BLaER1 treated with 17β-estradiol and CSF1 and Interleukin-3, amounts not matched to agents 10 nM and 100 nM (cell line): ENCODE results near the gene FKBP2.
A peak's percentile ranks its signal among the peaks of the same experiment; 100 is the strongest.

Source experiments
- H3K27ac ChIP-seq, 11 experiments: shearing (Covaris generic); formaldehyde crosslinking; 2 replicates each; pipeline ENCODE4 v1.8.1; 2022
- H3K27me3 ChIP-seq, 11 experiments: shearing (Covaris generic); formaldehyde crosslinking; 2 replicates each; pipeline ENCODE4 v1.8.1; 2022
- H3K36me3 ChIP-seq, 11 experiments: shearing (Covaris generic); formaldehyde crosslinking; 2 replicates each; pipeline ENCODE4 v1.8.1; 2022
- H3K4me1 ChIP-seq, 10 experiments: shearing (Covaris generic); formaldehyde crosslinking; 2 replicates each; pipeline ENCODE4 v1.8.1; 2022
- H3K4me2 ChIP-seq, 11 experiments: shearing (Covaris generic); formaldehyde crosslinking; 2 replicates each; pipeline ENCODE4 v1.8.1; 2022
- H3K4me3 ChIP-seq, 10 experiments: shearing (Covaris generic); formaldehyde crosslinking; 2 replicates each; pipeline ENCODE4 v1.8.1; 2022
- H3K9ac ChIP-seq, 11 experiments: shearing (Covaris generic); formaldehyde crosslinking; 2 replicates each; pipeline ENCODE4 v1.8.1; 2022
- H3K9me3 ChIP-seq, 11 experiments: shearing (Covaris generic); formaldehyde crosslinking; replicated peaks in 1 of 11; 2 replicates each; pipeline ENCODE4 v1.8.1; 2022
- H4K20me1 ChIP-seq, 11 experiments: shearing (Covaris generic); formaldehyde crosslinking; 2 replicates each; pipeline ENCODE4 v1.8.1; 2022
- Cebpa-rat ChIP-seq, 11 experiments: shearing (Covaris generic); IDR thresholded peaks; 2 replicates each; pipeline ENCODE4 v1.8.1; 2022

The FKBP2 gene

GRCh38 chr11:64223001-64223651 is 17.8 kb upstream of the FKBP2 start:
- TF ChIP-seq Cebpa-rat (IDR thresholded peaks at IDR 0.05), result no peak
- H3K4me2 ChIP-seq, result peak overlapping the region in 9 of 11 experiments; percentile 6 to 100 (median 23); a peak in 12 of 22 replicates
- H3K4me3 ChIP-seq, result no peak overlapping the region
- H3K9ac ChIP-seq, result peak overlapping the region in 9 of 11 experiments; percentile 23 to 90 (median 75); a peak in 12 of 22 replicates
- H3K9me3 ChIP-seq, result no peaks in the 10 kb centered on the region
- peaks cover 12 to 76% (median 64%) of the 10 kb centered on the region in 11 experiments; a peak in 21 of 22 replicates for H4K20me1 ChIP-seq
- H3K36me3 ChIP-seq, result peaks cover 63 to 72% (median 67%) of the 10 kb centered on the region in 11 experiments
- H3K27me3 ChIP-seq, result no peaks in the 10 kb centered on the region
- H3K27ac ChIP-seq, result peak overlapping the region in 6 of 11 experiments; percentile 6 to 95 (median 32); a peak in 8 of 22 replicates
- H3K4me1 ChIP-seq, result peaks cover 48 to 91% (median 65%) of the 10 kb centered on the region in 10 experiments

- peak overlapping the region in 9 of 11 experiments; percentile 15 to 95 (median 90); a peak in 14 of 22 replicates for H3K27ac ChIP-seq
These were observed 16.6 kb upstream of the FKBP2 start for GRCh38 chr11:64224151-64224890.

GRCh38 chr11:64224891-64225607 is 15.8 kb upstream of the FKBP2 start:
- Histone ChIP-seq H3K9ac (peak overlapping the region; percentile 75 to 91 (median 83)), H3K27ac (peak overlapping the region; percentile 32 to 95 (median 87); a peak in 21 of 22 replicates), H3K36me3 (peaks cover 44 to 59% (median 48%) of the 10 kb centered on the region in 11 experiments), H3K4me2 (peak overlapping the region; percentile 94 to 100 (median 98)), H4K20me1 (peaks cover 8 to 68% (median 46%) of the 10 kb centered on the region in 11 experiments; a peak in 21 of 22 replicates), H3K9me3 (no peaks in the 10 kb centered on the region), H3K4me1 (peaks cover 67 to 91% (median 73%) of the 10 kb centered on the region in 10 experiments), H3K4me3 (peak overlapping the region; percentile 62 to 79 (median 72)), H3K27me3 (no peaks in the 10 kb centered on the region)
- no peak for TF ChIP-seq Cebpa-rat (IDR thresholded peaks at IDR 0.05)

More at GRCh38 chr11:64224151-64224890, 16.6 kb upstream of the FKBP2 start:
- peak overlapping the region in 9 of 10 experiments; percentile 62 to 79 (median 74); a peak in 11 of 20 replicates for H3K4me3 ChIP-seq
- peaks cover 10 to 68% (median 53%) of the 10 kb centered on the region in 11 experiments; a peak in 21 of 22 replicates for H4K20me1 ChIP-seq
- peak overlapping the region; percentile 94 to 100 (median 98) for H3K4me2 ChIP-seq
- peaks cover 51 to 64% (median 56%) of the 10 kb centered on the region in 11 experiments for H3K36me3 ChIP-seq
- H3K9ac ChIP-seq, result peak overlapping the region; percentile 6 to 91 (median 83); a peak in 19 of 22 replicates
- no peaks in the 10 kb centered on the region for H3K9me3 ChIP-seq
- H3K27me3 ChIP-seq, result no peaks in the 10 kb centered on the region
- TF ChIP-seq Cebpa-rat (IDR thresholded peaks at IDR 0.05), result no peak
- peaks cover 60 to 91% (median 68%) of the 10 kb centered on the region in 10 experiments for H3K4me1 ChIP-seq

- no peak for TF ChIP-seq Cebpa-rat (IDR thresholded peaks at IDR 0.05)
- H3K27ac ChIP-seq, result peak within 1 kb of the TSS; percentile 59 to 95 (median 87)
These were observed 15.0 kb upstream of the FKBP2 start, which contains the start of the genes NUDT22 and TRPT1 for GRCh38 chr11:64225608-64226506. Gene NUDT22, plus strand, starts transcription at chr11:64226274. Its CDS starts 379 bp downstream, at chr11:64226653. Gene TRPT1, minus strand, starts transcription at chr11:64226186. Its CDS starts 326 bp downstream, at chr11:64225860.

GRCh38 chr11:64226507-64227051 is 14.3 kb upstream of the FKBP2 start:
- no peaks in the 10 kb centered on the region for H3K9me3 ChIP-seq
- peak overlapping the region; percentile 62 to 79 (median 72) for H3K4me3 ChIP-seq
- no peak for TF ChIP-seq Cebpa-rat (IDR thresholded peaks at IDR 0.05)
- peak overlapping the region; percentile 75 to 91 (median 83) for H3K9ac ChIP-seq
- peaks cover 29 to 44% (median 33%) of the 10 kb centered on the region in 11 experiments for H3K36me3 ChIP-seq
- peak overlapping the region; percentile 59 to 95 (median 87) for H3K27ac ChIP-seq
- H4K20me1 ChIP-seq, result peaks cover 8 to 53% (median 35%) of the 10 kb centered on the region in 11 experiments; a peak in 20 of 22 replicates
- peaks cover 76 to 87% (median 80%) of the 10 kb centered on the region in 10 experiments for H3K4me1 ChIP-seq
- no peaks in the 10 kb centered on the region for H3K27me3 ChIP-seq
- H3K4me2 ChIP-seq, result peak overlapping the region; percentile 94 to 100 (median 98)

More at GRCh38 chr11:64225608-64226506, 15.0 kb upstream of the FKBP2 start, which contains the start of the genes NUDT22 and TRPT1:
- Histone ChIP-seq H3K9ac (peak within 1 kb of the TSS; percentile 75 to 91 (median 83)), H3K4me2 (peak within 1 kb of the TSS; percentile 94 to 100 (median 98)), H3K4me1 (peaks cover 69 to 87% (median 75%) of the 10 kb centered on the region in 10 experiments), H3K4me3 (peak within 1 kb of the TSS; percentile 62 to 79 (median 72)), H3K9me3 (no peaks in the 10 kb centered on the region), H4K20me1 (peaks cover 8 to 61% (median 38%) of the 10 kb centered on the region in 11 experiments; a peak in 20 of 22 replicates), H3K36me3 (peaks cover 36 to 51% (median 40%) of the 10 kb centered on the region in 11 experiments), H3K27me3 (no peaks in the 10 kb centered on the region)

GRCh38 chr11:64227405-64227956 is 13.4 kb upstream of the FKBP2 start:
- Histone ChIP-seq H3K9me3 (no peaks in the 10 kb centered on the region), H3K4me1 (peaks cover 77 to 93% (median 87%) of the 10 kb centered on the region in 10 experiments), H3K4me2 (peak overlapping the region; percentile 94 to 100 (median 98)), H3K4me3 (peak overlapping the region; percentile 62 to 79 (median 72)), H3K36me3 (peaks cover 20 to 35% (median 24%) of the 10 kb centered on the region in 11 experiments), H3K27ac (peak overlapping the region in 10 of 11 experiments; percentile 65 to 95 (median 88); a peak in 20 of 22 replicates), H4K20me1 (peaks cover 8 to 48% (median 30%) of the 10 kb centered on the region in 11 experiments; a peak in 20 of 22 replicates), H3K27me3 (no peaks in the 10 kb centered on the region), H3K9ac (peak overlapping the region; percentile 75 to 91 (median 83))
- no peak for TF ChIP-seq Cebpa-rat (IDR thresholded peaks at IDR 0.05)
